ENCODE results near the gene WDPCP.
"Not testable (repeated sequence)": the region's sequence is repeated elsewhere in the genome, so short reads cannot be mapped to it uniquely, and the experiment has no call there.

DNA sequence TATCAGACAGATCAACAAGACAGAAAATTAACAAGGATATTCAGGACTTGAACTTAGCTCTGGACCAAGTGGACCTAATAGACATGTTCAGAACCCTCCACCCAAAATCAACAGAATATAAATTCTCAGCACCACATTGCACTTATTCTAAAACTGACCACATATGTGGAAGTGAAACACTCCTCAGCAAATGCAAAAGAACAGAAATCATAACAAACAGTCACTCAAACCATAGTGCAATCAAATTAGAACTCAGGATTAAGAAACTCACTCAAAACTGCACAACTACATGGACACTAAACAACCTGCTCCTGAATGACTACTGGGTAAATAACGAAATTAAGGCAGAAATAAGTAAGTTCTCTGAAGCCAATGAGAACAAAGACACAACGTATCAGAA is 35.5 kb upstream of the WDPCP start:
- TF ChIP-seq, protein P1, sequence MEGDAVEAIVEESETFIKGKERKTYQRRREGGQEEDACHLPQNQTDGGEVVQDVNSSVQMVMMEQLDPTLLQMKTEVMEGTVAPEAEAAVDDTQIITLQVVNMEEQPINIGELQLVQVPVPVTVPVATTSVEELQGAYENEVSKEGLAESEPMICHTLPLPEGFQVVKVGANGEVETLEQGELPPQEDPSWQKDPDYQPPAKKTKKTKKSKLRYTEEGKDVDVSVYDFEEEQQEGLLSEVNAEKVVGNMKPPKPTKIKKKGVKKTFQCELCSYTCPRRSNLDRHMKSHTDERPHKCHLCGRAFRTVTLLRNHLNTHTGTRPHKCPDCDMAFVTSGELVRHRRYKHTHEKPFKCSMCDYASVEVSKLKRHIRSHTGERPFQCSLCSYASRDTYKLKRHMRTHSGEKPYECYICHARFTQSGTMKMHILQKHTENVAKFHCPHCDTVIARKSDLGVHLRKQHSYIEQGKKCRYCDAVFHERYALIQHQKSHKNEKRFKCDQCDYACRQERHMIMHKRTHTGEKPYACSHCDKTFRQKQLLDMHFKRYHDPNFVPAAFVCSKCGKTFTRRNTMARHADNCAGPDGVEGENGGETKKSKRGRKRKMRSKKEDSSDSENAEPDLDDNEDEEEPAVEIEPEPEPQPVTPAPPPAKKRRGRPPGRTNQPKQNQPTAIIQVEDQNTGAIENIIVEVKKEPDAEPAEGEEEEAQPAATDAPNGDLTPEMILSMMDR (IDR thresholded peaks at IDR 0.05) = not testable (repeated sequence)
- TF ChIP-seq POLR2A (IDR thresholded peaks at IDR 0.05) = not testable (repeated sequence)
